Measurements from ENCODE around the gene WDR33. TPM values are rescaled to one million over a fixed set of nuclear protein-coding genes. Genes with fewer than 3 reads are reported as not detected.

WDR33 gene
- total and polyA plus RNA-seq, 2 of the 13 experiments (the other 11 are each of a cell fraction or from before 2014, with no cell fraction given), result 54.9 to 78.2 TPM

- TF ChIP-seq ZNF101 (CRISPR knock-in tag; IDR thresholded peaks at IDR 0.05; ENCODE audit: borderline replicate concordance, low read depth) (no peak), SNAPC4 (CRISPR knock-in tag; IDR thresholded peaks at IDR 0.05) (no peak), ZNF562 (CRISPR knock-in tag; IDR thresholded peaks at IDR 0.05; ENCODE audit: borderline replicate concordance) (no peak), KDM5B (CRISPR knock-in tag; IDR thresholded peaks at IDR 0.05; ENCODE audit: borderline replicate concordance) (no peak), UBTF (CRISPR knock-in tag; IDR thresholded peaks at IDR 0.05) (no peak), FOSL2 (CRISPR knock-in tag; IDR thresholded peaks at IDR 0.05) (peak; percentile 96), ZNF891 (CRISPR knock-in tag; IDR thresholded peaks at IDR 0.05) (peak; percentile 63; the same call in 1 of the 2 replicates), ZNF691 (CRISPR knock-in tag; IDR thresholded peaks at IDR 0.05; ENCODE audit: borderline replicate concordance, low read depth) (no peak), ZNF563 (CRISPR knock-in tag; IDR thresholded peaks at IDR 0.05) (no peak), THRA (CRISPR knock-in tag; IDR thresholded peaks at IDR 0.05; ENCODE audit: borderline replicate concordance) (peak; percentile 55; the same call in 1 of the 2 replicates), ZIK1 (CRISPR knock-in tag; IDR thresholded peaks at IDR 0.05; ENCODE audit: borderline replicate concordance, low read depth) (no peak; the same call in 1 of the 2 replicates), ZNF512B (CRISPR knock-in tag; IDR thresholded peaks at IDR 0.05; ENCODE audit: borderline replicate concordance) (no peak), CTCF (CRISPR knock-in tag; IDR thresholded peaks at IDR 0.05) (peak; percentile 58)
Observed at GRCh38 chr2:127700527-127701192, 110.3 kb downstream of the WDR33 start (continued).
